IPS-NIHi7 (cell line): ENCODE data around the gene CREB5.
"Not testable (repeated sequence)": the region's sequence is repeated elsewhere in the genome, so short reads cannot be mapped to it uniquely, and the experiment has no call there.

Source experiments
- DNase-seq: peaks from one replicate; pipeline ENCODE4 v3.0.0; 2012; ENCODE audit warnings: mixed read lengths; ENCODE audit errors: extremely low spot score

Gene CREB5

DNA sequence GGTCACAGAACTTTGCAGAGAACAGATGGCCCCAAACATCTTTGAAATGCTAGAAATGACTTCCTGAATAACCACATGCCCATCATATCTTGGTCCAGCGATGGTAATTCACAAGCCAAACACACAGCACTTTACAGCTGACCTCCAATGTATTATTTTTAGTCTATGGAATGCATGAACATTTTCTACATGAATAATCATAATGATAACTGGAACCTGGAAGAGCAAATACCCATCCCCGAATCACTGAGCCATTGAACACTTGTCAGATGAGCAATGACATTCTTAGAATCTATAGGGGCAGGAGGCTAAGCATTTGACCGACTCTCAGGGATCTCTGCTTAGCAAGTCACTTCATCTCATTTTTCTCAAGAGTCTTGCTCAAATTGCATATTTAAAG is 167.3 kb downstream of the CREB5 start:
- no peak for DNase-seq

DNA sequence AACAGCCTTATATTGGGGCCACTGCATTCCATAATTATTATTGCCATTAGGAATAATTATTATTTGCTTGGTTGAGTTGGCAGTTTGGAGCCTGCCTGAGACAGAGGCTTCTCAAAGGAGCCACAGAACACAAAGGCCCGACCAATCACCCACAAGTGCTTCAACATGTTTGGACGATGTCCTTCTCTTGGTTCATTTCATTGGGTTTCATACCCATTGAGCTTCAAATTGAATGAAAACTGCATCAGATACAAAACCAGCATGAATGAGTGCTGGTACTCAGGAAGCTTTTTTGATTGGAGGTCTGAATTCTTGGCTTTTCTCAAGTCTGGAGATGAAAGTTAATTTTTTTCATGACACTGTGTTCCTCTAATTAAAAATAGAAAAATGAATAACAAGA is 168.3 kb downstream of the CREB5 start:
- DNase-seq, result no peak

DNA sequence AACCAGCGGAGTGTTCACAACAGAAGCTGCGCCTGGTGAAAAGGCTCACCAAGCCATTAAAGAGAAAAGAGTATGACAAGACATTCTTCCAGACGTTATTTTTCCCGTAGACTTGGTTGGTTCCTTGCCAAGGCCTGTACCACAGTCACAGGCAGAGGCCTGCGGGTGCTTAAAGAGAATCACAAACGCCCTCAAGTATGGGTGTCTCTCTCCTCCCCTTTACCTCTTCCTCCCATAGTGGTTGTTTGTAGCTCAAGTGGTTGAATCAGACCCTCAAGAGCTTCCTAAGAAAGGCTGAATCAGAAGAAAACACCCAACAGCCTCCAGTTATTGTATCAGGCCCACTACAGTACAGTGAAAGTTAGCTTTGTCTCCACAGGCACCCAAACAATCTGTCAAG is 169.0 kb downstream of the CREB5 start:
- no peak for DNase-seq

DNA sequence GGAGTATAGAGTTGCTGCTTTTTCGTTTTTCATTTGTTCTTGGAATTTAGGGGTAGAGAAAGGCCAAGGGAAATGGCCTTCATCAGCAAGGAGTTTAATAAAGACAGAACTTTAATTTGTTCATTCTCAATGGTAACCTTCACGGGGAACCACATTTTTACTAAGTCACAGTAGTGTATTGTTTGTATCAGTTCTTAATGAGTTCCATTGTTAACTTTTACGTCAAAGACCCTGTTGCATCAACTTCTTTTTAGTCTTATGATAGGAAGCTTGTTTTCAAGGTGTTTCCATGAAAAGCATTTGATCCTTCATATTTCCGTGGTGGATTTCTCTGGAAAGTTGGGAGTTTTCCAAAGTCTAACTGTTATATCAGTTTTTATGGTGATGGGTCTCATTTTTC is 169.9 kb downstream of the CREB5 start:
- DNase-seq, result no peak

DNA sequence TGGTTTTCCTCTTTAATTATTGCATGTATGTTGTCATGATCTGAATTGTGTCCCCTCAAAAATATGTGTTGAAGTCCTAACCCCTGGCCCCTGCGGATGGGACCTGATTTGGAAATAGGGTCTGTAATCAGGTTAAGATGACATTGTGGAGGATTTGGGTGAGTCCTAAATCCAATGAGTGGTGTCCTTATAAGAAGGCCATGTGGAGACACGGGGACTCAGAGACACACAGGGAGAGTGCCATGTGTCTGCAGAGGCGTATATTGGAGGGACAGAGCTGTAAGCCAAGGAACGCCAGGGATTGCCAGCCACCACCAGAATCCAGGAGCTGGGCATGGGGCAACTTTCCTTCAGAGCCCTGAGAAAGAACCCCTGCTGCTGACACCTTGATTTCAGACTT is 171.9 kb downstream of the CREB5 start:
- DNase-seq, result no peak

DNA sequence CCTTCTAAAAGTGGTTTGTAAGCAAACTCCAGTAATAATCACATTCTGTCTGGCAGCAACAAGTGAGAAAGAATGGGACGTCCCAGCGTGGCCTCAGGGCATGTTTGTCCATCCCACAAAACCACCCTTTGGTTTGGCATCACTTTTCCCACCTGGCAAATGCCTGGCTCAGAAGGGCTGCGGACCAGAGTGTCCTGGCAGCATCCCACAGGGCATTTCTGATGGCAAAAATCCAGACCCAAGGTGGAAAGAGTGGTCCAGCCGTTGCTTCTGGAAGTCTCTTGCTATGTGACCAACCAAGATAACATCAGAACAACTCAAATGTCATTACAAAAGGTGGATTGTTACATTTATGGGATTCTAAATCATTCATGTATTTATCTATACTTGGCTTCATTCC is 174.4 kb downstream of the CREB5 start:
- no peak for DNase-seq

DNA sequence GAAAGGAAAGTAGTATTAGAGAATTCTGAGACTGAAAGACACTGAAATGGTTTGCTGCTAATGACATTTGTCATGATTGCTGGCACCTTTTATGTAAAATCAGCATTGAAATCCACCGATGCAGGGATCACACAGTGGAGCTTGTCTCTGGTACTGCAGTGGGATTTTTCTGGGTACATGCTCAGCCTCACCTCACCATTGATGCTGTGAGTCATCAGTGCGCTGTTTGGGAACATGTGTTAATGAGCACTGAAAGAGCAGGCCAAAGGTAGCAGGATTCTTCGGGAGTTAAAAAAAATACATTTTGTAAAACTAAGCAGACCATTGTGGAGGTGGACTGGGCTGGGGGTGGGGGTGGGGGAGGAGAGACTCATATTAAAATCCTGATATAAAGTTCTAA is 174.9 kb downstream of the CREB5 start:
- DNase-seq, result no peak

DNA sequence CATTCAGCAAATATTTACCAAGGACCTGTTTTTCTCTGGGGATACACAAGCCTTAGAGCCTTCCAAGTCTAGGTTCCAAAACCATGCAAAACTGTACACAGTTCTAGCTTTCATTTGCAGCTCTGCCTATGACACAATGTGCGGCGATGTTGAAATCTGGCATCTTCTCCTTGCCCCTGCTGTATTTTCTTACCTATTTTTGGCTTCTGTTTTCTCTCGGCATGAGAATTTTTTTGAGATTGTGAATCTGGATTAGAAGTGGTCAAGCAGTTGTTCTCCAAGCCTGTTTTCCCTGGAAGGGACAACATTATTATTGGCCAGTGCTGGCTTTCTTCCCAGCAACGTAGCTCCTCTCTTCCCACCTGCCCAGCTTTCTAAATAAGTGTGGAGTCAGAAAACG is 176.3 kb downstream of the CREB5 start:
- DNase-seq, result no peak

DNA sequence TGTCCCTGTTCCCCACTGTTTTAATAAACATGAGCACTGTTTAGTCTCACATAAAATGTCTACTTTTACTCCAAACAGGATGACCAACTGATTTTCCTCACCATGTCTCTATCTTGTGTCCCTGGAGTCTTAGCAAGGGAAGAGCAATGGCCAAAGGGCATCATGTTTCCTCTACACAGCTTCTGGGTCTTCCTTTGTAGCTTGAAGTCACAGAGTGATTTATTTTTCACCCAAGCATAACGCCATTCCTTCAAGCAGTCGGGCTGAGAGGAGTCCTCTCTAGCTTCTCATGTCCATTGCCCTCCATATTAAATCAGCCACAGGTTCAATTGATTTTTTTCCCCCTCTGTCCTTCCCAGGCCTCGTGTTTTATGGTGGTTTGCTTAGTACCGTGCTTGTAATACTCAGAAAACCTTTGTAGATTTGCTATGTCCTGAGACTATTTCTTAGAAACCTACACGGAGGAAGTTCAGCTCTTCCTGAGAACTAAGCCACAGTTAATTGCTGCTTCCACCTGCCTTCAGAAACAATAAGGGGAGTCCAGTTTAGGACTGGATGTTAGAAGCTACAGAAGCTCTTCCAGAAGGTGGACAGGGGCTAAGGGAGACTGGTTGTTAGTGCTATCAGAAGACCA is 178.8 kb downstream of the CREB5 start:
- DNase-seq, result no peak

DNA sequence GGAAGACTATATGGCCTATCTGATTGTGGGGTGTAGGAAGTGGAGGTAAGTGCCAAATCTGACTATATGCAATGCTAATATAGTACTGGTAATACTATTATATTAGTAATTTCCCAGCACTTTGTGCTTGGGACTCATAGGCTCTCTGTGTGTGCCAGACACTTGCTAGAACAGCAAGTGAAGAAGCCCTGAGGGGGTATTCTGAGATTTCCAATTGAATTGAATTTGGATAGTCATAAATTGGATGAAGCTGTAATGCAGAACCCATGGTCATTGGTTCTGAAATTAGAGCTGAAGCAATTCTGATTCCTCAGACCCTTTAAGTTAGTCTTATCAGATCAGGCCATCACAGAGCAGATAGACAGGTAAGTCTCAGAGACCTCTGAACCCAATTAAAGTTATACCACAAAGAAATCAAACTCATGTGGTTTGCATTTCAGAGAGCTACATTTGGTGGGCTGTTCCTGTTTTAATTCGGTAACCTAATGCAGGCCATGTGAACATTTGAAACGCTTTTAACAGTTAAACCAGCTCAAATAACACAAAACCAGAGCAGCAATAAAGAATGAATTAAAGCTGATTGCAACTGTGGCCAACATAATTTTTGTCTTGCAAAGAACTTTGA is 179.5 kb downstream of the CREB5 start:
- DNase-seq, result no peak

DNA sequence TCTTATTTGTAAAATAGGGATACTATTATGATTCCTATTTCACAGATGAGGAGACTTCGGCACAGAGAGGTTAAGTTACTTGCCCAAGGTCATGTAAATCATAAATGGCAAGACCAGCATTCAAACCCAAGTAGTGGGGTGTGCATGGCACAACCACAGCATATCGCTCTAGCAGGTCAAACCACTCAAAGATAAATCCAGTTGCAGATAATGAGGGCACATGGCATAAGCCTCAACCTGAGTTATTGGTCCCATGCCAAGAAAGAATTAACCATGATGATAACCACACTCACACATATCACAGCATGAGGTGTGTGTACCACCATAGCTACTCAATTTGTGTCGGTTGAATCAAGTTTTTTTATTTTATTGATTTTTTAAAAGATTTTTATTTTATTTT is 180.5 kb downstream of the CREB5 start:
- no peak for DNase-seq

DNA sequence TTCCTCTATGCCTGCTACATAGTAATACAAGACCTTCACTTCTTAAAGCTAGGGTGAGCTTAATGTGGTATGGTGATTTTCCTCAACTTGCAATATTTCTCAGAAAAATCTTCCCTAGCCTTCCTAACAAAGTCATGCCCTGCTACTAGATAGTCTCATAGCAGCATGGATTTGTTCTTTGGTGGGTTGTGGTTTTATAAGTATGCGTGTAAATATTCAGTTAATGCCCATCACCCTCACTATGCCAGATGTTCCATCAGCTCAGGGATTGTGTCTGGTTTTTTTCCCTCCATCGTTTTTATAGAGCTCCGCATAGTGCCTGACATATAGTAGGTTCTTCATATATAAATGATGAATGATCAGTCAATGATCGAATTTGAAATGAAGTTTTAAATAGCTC is 182.8 kb downstream of the CREB5 start:
- no peak for DNase-seq

DNA sequence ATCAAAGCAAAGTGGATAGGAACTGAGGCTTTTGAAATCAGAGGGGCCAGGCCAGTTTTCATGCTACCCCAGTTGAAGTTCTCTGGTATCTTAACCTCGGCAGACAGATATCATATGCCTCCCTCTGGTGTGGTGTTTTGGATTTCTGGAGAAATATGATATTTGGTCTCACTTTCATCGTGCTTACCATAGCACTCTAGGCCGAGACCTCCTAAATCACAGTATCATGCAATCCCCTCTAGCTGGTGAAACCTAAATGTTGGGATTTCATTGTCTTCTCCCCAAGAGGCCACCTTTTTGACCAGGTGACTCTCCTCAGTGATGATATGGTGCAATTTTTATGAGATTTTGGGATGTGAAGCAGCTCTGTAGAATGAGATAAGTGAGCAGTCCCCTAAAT is 183.5 kb downstream of the CREB5 start:
- DNase-seq, result no peak

DNA sequence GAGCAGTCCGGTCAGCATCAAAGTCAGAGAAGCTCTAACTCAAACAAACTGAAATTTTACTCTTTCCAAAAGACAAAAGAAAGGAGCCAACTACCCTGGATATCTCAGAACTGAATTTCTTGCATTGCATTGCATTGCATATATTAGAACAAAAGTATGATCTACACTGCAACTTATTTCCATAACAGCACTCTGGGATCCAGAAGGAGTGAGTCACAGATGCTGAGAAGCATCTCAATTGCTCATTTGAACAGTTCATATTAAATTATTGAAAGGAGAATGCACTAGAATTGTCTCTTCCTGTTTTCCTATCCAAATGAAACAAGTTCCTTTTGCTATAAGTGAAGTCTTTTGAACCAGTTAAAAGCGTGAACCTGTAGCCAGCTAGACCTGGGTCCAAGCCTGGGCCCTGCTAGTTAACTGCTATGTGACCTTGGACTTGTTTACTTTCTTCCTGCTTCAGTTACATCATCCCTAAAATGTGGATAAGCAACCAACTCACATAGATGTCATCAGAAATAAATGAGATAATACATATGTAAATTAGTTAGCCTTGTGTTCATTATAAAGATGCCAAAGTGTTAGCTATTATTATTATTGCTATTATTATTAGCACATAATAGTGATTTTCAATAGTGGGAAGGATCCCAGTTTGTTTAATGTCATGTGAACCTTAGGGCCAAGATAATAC is 184.1 kb downstream of the CREB5 start:
- DNase-seq, result no peak

DNA sequence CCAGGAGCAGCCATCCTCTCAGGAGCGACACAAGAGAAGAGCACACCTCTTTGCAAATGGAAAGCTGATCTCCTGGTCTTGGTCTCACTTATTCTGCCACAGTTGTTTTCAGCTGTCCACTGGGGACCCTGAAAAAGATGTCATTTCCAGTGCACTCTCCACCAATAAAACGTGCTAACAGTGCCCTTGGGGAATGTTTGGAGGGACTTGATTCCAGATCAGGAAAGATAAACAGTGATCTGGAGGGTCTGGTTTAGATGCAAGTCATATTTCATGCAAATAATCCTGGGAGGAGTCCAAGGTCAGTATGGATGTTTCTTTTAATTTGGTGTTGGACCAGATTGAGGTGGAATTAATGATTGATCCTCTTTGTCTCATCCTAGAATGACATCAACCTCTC is 185.0 kb downstream of the CREB5 start:
- no peak for DNase-seq

DNA sequence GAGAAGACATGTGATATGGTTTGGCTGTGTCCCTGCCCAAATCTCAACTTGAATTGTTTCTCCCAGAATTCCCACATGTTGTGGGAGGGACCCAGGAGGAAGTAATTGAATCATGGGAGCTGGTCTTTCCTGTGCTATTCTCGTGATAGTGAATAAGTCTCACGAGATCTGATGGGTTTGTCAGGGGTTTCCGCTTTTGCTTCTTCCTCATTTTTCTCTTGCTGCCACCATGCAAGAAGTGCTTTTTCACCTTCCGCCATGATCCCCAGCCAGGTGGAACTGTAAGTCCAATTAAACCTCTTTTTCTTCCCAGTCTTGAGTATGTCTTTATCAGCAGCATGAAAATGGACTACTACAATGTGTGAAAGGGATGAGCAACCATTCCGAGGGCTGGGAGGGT is 185.7 kb downstream of the CREB5 start:
- not testable (repeated sequence) for DNase-seq

DNA sequence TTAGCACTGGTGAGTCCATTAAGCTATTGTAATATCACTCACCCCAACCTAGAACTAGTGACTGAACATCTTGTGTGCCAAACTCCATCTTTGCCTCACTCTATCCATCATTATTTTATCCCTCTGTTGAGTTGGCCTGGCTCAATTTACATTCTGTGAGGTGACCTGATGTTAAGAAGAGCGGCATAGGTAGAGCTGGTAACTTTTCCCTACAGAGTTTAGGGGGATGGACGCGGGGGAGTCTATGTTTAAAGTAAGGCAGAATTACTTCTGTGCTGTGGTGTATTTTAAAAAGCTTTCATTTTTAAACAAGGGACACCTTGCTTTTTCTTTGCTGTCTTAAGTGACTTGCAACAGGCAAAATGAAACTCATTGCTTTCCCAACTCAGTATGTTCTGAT is 186.3 kb downstream of the CREB5 start:
- no peak for DNase-seq

DNA sequence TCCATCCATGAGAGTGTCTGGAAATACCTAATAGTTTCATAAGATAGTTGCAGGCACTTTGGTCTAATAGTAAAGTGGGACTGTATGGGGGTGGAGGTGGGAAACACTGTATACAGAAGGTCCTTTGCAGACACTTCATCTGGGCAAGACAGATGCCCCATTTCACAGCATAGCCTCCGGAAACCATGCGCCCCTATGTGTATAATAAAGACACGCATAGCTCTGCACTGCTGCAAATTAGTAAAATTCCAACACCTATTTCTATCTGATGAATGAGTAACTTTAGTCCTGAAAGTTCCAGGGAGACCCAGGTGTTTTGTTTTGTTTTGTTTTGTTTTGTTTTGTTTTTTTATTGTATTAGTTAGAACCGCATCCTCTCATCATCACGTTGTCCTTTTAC is 187.1 kb downstream of the CREB5 start:
- no peak for DNase-seq

DNA sequence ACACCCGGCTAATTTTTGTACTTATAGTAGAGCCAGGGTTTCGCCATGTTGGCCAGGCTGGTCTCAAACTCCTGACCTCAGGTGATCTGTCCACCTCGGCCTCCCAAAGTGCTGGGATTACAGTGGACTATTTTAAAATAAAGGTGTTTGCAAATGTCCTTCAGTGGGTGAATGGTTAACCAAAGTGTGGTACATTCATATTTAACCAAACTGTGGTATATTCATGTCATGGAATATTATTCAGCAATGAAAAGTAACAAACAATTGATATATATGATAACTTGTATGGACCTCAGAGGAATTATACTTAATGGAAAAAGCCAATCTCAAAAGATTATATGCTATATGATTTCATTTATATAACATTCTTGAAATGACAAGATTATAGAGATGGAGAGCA is 190.0 kb downstream of the CREB5 start:
- no peak for DNase-seq

DNA sequence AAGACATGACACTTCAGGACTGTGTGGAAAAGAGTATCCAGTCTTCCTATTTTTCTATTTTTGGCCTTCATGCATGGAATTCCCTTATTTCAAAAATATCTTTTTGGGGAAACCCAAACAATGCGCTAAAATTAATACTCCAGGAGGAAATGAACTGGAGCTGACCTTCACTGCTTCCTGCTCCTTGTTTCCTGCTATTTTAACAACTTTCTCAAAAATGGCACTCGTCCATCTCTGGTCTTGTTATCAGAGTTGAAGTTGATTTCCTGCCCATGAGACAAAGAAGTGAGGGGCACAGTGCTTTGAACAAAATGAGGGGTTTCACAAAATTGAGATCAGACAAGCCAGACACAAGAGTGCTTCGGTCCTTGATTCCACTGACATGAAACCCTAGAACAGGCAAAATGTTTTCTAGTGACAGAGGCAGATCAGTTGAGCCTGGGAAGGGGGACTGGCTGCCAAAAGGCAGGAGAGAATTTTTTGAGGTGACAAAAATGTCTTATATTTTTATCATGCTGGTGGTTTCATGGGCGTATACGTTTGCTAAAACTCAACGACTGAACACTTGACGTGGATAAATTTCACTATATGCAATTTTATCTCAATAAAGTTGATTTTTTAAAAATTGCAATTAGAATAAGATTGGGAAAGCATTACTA is 193.2 kb downstream of the CREB5 start:
- no peak for DNase-seq

DNA sequence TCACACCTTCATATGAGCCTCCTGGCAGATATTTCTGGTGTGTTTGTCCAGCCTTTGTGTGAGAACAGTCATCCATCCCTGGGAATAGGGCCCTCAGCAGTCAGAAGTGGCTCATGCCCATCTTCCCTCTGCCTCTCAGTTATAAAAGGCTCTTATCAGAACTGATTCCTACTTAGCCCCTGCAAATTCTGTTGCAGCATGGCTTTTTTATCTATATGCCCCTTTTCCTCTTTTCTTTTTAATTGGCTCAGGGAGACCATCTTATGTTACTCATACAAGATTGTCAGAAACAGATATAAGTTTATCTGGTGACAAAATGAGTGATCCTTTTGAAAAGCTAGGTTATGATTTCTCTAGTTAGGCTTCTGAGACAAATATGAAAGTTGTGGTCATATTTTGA is 194.1 kb downstream of the CREB5 start:
- no peak for DNase-seq

DNA sequence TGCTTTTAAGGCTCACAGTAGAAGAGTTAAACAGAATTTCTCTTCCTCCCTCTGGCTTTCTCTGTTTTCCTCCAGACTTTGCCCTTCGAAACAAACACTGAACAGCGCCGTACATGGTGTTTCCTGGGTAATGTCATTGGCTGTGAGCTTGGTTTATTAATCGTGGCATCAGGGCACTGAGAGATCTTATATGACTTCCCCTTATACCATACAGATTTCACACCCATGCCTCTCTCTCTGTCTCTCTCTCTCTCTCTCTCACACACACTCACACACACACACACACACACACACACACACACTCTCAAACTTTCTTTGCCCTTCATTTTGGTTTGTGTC is 195.5 kb downstream of the CREB5 start:
- no peak for DNase-seq

DNA sequence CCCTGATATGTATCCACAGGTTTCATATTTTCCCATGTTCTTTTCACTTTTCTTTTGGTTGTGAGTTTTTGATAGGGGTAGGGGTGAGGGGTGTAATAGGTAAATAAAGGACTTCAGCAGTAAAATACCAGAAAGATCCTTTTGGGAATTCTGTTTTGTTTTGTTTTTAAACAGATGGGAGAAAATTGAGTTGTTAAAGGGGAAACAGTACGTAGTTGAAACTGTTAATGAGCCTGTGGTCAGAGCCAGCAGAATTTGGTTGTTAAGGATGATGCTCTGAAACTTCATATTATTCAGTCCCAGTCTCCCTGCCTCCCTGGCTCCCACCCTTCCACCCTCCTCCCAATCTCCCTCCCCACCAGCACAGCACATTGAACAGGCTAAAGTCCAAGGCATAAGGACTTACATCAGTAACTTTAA is 195.9 kb downstream of the CREB5 start:
- DNase-seq, result no peak
